Measurements from ENCODE around the gene ATP8A2. TPM values are rescaled to one million over a fixed set of nuclear protein-coding genes. Genes with fewer than 3 reads are reported as not detected.

The ATP8A2 gene
- total and polyA plus RNA-seq, 9 of the 15 experiments (the other 6 are each of a cell fraction or from before 2014, with no cell fraction given): under 0.01 to 0.33 (median 0.06) TPM; not detected in 4

DNA sequence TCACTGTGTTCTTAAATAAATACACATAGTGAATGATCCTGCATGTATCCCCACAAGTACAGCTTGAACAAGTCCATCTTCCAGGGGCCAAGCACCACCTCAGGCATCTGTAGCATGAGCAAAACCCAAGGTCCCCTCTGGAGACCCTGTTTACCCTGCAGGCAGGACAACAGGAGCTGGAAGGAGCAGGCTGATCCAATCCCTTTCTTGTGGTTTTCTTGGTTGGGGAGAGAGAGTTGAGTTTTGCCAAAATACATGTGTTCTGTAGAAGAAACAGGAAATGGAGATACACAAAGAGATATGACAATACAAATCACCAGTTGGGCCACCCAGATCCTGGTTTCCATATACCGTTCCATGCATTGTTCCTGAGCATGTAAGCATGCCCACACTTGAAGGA, 587.2 kb downstream of the ATP8A2 start:
- Histone ChIP-seq H4K20me1 (replicated peaks; ENCODE audit: control insufficient read depth, insufficient read depth, low read length) (no peaks in the 10 kb centered on the region), H3K27me3 (ENCODE audit: control insufficient read depth in 2 of 2, insufficient read depth in 2 of 2, low read length in 2 of 2) (no peaks in the 10 kb centered on the region; a peak in 1 of 5 replicates), H3K36me3 (ENCODE audit: control insufficient read depth, insufficient read depth, low read length) (no peaks in the 10 kb centered on the region), H3K4me1 (replicated peaks in 1 of 2; ENCODE audit: control insufficient read depth in 2 of 2, insufficient read depth in 2 of 2, low read length in 2 of 2) (no peaks in the 10 kb centered on the region), H2AFZ (ENCODE audit: low read depth, low read length) (no peak overlapping the region), H3K9me1 (ENCODE audit: control insufficient read depth, insufficient read depth, low read length) (no peaks in the 10 kb centered on the region), H3K27ac (ENCODE audit: extremely low read depth, low read depth, low read length) (no peak overlapping the region), H3K9ac (ENCODE audit: insufficient read depth in 1 of 2, low read depth in 2 of 2, low read length in 2 of 2) (no peak overlapping the region), H3K4me3 (no peak overlapping the region), H3K79me2 (ENCODE audit: control insufficient read depth, insufficient read depth, low read length) (no peaks in the 10 kb centered on the region), H3K4me2 (ENCODE audit: insufficient read depth, low read length) (no peak overlapping the region), H3K9me3 (replicated peaks; ENCODE audit: control insufficient read depth, insufficient read depth, low read depth, low read length) (no peaks in the 10 kb centered on the region)
- no peak for TF ChIP-seq PRMT5 (CRISPR knock-in tag; IDR thresholded peaks at IDR 0.05)
- TF ChIP-seq WHSC1 (IDR thresholded peaks at IDR 0.05; ENCODE audit: low read length): no peak
- no peak for TF ChIP-seq NFXL1 (CRISPR knock-in tag; IDR thresholded peaks at IDR 0.05)
- TF ChIP-seq ZFPM2 (CRISPR knock-in tag; IDR thresholded peaks at IDR 0.05): no peak
- no peak for TF ChIP-seq ZNF408 (CRISPR knock-in tag; IDR thresholded peaks at IDR 0.05; ENCODE audit: low read depth)
- TF ChIP-seq, protein P1, sequence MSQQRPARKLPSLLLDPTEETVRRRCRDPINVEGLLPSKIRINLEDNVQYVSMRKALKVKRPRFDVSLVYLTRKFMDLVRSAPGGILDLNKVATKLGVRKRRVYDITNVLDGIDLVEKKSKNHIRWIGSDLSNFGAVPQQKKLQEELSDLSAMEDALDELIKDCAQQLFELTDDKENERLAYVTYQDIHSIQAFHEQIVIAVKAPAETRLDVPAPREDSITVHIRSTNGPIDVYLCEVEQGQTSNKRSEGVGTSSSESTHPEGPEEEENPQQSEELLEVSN (IDR thresholded peaks at IDR 0.05; ENCODE audit: borderline replicate concordance in 1 of 2, extremely low read depth in 1 of 2, insufficient read depth in 1 of 2, insufficient read length in 1 of 2, low read depth in 1 of 2, low read length in 1 of 2, poor library complexity in 1 of 2, severe bottlenecking in 1 of 2): no peak
- TF ChIP-seq ZNF785 (CRISPR knock-in tag; IDR thresholded peaks at IDR 0.05): no peak
- TF ChIP-seq, protein P2, sequence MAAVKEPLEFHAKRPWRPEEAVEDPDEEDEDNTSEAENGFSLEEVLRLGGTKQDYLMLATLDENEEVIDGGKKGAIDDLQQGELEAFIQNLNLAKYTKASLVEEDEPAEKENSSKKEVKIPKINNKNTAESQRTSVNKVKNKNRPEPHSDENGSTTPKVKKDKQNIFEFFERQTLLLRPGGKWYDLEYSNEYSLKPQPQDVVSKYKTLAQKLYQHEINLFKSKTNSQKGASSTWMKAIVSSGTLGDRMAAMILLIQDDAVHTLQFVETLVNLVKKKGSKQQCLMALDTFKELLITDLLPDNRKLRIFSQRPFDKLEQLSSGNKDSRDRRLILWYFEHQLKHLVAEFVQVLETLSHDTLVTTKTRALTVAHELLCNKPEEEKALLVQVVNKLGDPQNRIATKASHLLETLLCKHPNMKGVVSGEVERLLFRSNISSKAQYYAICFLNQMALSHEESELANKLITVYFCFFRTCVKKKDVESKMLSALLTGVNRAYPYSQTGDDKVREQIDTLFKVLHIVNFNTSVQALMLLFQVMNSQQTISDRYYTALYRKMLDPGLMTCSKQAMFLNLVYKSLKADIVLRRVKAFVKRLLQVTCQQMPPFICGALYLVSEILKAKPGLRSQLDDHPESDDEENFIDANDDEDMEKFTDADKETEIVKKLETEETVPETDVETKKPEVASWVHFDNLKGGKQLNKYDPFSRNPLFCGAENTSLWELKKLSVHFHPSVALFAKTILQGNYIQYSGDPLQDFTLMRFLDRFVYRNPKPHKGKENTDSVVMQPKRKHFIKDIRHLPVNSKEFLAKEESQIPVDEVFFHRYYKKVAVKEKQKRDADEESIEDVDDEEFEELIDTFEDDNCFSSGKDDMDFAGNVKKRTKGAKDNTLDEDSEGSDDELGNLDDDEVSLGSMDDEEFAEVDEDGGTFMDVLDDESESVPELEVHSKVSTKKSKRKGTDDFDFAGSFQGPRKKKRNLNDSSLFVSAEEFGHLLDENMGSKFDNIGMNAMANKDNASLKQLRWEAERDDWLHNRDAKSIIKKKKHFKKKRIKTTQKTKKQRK (IDR thresholded peaks at IDR 0.05; ENCODE audit: borderline replicate concordance, low read depth, low read length): no peak
- no peak for TF ChIP-seq ZNF311 (CRISPR knock-in tag; IDR thresholded peaks at IDR 0.05)
- no peak for TF ChIP-seq ELF4 (CRISPR knock-in tag; IDR thresholded peaks at IDR 0.05)
- no peak for TF ChIP-seq NR2C2 (CRISPR knock-in tag; IDR thresholded peaks at IDR 0.05)
- no peak for TF ChIP-seq NR2C2 (tag; IDR thresholded peaks at IDR 0.05)
- TF ChIP-seq DNMT1 (IDR thresholded peaks at IDR 0.05): no peak
- TF ChIP-seq PURB (CRISPR knock-in tag; IDR thresholded peaks at IDR 0.05; ENCODE audit: low read depth): no peak
- no peak for TF ChIP-seq SMC3 (conservative IDR thresholded peaks at IDR 0.05; ENCODE audit: insufficient read depth, low read depth, low read length)
- TF ChIP-seq, protein P3, sequence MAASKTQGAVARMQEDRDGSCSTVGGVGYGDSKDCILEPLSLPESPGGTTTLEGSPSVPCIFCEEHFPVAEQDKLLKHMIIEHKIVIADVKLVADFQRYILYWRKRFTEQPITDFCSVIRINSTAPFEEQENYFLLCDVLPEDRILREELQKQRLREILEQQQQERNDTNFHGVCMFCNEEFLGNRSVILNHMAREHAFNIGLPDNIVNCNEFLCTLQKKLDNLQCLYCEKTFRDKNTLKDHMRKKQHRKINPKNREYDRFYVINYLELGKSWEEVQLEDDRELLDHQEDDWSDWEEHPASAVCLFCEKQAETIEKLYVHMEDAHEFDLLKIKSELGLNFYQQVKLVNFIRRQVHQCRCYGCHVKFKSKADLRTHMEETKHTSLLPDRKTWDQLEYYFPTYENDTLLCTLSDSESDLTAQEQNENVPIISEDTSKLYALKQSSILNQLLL (CRISPR knock-in tag; IDR thresholded peaks at IDR 0.05; ENCODE audit: borderline replicate concordance): no peak
- in situ Hi-C loops (cut with MboI) (no loop called here), intact Hi-C loops (cut with micrococcal nuclease) (no loop called here)
- DNase-seq (ENCODE audit: extremely low read depth in 1 of 4, low spot score in 3 of 4) (no peak), ATAC-seq (no peak), FAIRE-seq (no peak)
- POLR2A ChIA-PET: interaction anchor here (0.6 kb wide), 1 partner anchor 803 kb away, joined by 3 read pairs; no protein-coding TSS in a partner anchor
- 0% methylated on average over 1 of the region's 1 CpG for WGBS (ENCODE audit: insufficient coverage, low coverage, missing lambda C conversion rate)
- CTCF ChIA-PET (ENCODE audit: low intra/inter-chr PET ratio): no interaction called here
- BruUV-seq (replicated peaks): no TSS peak

All from K562 (cell line).